ENCODE measurements around the gene RNF208.
"Not testable (repeated sequence)": the region's sequence is repeated elsewhere in the genome, so short reads cannot be mapped to it uniquely, and the experiment has no call there.

RNF208 gene, protein sequence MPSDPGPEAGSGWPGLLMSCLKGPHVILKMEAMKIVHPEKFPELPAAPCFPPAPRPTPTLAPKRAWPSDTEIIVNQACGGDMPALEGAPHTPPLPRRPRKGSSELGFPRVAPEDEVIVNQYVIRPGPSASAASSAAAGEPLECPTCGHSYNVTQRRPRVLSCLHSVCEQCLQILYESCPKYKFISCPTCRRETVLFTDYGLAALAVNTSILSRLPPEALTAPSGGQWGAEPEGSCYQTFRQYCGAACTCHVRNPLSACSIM

DNA sequence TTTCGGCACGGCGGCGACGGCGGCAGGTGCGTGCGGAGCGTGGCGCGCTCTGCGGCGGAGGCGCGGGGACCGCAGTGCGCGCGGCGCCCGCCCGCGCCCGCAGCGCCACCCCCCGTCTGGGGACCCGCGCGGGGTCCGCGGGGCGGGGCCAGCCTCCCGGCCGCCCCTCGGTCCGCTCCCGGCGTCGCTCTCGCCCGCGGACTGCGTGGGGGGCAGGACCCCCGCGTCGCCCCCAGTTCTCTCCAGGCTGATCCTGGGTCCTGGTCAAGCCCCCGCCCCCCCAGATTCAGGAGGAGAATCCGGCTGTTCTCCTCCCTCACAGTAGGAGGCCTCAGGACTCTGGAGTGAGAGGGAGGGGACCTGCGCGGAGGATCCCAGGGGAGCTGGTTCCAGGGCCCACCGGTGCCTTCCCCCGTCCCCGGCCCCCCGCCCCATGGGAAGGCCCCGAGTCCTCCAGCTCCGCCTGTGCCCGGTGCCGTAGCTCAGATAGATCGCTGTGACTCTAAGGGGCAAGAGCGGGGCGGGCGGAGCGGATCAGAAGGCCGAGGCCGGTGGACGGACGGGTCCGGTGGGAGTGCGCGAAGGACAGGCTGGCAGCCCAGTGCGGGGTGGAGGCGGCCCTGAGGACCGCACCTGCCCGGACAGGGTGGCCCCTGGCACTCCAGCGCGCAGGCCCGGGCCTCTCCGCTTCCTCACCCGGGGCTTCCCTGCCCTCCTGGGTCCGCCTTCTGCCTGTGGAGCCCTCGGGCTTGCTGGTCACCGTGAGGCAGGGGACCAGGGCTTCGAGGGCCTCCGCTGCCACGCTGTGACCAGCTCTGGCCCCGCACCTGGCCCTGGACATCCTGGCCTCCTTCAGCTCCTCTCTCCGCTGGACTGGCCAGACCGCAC is at the start of gene RNF208:
TSS of gene RNF208 (minus strand) at position 51 of the 888 bp plus-strand sequence. CDS start 1,028 bp downstream, outside the sequence.
- no peak for DNase-seq

DNA sequence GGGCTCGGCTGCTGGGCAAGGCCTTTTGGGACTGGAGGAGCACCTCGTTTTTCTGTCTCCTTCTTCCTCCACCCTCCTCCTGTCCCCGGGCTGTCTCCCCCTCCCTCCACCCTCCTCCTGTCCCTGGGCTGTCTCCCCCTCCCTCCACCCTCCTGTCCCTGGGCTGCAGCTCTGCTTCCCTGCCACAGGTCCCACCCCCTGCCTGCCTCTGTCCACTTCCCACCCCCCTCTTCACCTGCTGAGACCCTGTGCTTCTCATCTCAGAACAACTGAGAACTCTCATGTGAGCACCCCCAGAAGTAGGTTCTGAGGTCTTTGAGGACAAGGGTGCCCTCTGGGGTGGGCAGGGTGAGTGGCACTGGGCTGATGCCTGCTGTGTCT is 49.6 kb upstream of the RNF208 start:
- no peak for DNase-seq

DNA sequence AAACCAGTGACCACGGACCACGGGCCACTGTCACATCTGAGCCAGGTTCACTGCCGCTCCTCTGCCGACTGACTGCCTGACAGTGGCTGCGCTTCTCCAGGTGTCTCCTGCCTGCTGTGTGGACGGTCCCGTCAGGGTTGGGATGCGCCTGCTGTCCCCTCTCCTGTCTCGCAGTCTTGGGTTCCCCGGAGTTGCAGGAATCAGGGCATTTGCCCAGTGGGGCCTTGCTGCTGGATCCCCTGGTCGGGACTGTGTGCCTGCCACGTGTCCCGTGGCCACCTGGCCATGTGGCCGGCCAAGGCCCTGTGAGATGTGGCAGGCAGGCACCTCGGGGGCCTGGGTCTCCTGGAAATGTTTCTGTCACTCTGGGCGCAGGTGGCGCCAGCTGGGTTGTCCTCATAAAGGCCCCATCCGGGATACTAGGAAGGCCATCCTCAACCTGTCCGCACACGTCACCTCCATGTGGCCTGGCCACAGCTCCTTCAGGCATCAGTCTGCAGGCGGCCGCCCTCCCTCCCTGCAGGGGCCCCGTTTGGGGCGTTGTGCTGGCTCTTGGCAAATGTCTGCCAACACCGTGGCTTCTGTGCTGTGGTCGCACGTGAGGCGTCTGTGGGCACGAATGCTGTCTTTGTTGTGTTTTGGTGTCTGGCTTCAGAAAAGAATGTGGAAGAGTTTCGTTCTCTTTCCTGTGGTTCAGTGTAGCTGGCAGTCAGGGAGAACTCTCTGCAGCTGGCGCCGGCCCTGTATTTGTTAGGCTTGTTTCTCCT is 49.1 kb upstream of the RNF208 start:
- DNase-seq, result no peak

- no peak for DNase-seq
These were observed 47.3 kb upstream of the RNF208 start for GRCh38 chr9:137269231-137269772.

GRCh38 chr9:137268538-137269201 is 46.6 kb upstream of the RNF208 start:
- DNase-seq, result no peak

DNA sequence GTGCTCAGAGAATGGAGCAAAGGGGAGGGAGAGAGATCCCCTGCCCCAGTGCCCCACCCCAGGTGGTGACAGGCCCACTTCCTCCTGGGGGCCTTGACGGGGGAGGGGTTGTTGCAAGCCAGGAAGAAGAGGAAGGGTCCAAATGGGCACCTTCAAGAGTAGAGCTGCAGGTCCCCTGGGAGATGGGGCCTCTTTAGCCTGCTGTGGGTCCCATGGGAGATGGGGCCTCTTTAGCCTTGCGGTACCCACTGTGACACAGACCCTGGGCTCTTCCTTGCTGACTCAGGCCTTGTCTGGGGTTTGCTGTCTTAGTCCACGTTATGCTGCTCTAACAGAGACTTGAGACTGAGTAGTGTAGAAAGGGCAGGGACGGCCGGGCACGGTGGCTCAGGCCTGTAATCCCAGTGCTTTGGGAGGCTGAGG is 45.9 kb upstream of the RNF208 start:
- no peak for DNase-seq

DNA sequence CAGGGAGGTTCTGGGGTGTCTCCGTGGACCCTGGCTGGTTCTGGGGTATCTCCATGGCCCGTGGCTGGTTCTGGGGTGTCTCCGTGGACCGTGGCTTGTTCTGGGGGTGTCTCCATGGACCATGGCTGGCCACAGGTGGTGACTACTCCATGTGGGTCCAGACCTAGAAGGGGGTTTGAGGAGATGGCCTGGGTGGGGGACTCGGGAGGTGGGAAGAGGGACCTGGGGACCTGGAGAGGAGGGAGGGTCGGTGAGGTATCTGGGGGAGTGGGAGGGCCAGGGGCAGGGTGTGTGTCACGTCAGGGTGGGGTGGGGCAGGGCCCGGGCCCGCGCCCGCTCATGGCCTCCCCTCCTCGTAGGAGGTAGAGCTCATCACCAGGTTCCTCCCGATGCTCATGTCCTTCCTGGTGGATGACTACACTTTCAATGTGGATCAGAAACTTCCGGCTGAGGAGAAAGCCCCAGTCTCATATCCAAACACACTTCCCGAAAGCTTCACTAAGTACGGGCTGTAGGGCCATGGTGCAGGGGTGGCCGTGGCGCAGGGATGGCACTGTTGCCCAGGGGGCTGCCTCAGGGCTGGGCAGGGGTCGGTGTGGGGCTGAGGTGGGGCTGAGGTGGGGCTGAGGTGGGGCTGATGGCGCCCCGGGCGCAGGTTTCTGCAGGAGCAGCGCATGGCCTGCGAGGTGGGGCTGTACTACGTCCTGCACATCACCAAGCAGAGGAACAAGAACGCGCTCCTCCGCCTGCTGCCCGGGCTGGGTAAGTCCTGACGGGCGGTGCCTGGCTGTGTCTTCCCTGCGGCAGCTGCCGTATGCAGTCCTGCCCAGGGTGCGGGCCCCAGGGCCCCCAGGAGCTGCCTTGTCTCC is 44.8 kb upstream of the RNF208 start:
- no peak for DNase-seq

DNA sequence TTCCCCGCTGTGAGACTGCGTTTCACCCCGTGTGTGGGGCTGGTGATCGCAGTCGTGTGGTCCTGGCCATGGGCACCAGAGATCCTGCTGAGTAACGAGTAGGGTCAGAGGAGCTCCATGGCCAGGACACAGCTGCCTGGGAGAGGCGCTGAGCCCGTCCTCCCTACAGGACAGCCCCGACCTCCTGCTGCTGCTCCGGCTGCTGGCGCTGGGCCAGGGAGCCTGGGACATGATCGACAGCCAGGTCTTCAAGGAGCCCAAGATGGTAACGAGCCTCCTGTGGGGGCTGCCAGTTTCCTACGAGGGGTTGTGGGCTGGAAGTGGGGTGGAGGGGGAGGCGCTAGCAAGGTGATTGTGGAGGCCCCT is 44.1 kb upstream of the RNF208 start:
- no peak for DNase-seq

DNA sequence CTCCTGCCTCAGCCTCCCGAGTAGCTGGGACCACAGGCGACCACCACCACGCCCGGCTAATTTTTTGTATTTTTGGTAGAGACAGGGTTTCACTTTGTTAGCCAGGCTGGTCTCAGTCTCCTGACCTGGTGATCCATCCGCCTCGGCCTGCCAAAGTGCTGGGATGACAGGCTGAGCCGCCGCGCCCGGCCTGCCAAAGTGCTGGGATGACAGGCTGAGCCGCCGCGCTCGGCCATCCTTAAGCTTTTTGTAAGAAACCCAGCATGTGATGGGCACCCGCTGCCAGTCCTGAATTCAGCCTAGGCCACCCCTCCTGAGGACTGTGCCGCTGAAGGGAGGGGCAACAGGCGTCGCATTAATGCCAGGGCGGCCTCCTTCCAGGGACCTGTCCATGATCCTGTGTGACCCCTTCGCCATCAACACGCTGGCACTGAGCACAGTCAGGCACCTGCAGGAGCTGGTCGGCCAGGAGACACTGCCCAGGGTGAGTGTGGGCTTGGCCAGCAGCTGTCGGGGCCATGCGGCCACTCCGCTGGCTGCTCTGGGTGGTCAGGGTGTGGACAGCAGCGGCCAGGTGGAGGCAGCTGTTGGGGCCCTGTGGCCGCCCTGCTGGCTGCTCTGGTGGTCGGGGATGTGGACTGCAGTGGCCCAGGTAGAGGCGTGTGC is 43.6 kb upstream of the RNF208 start:
- DNase-seq, result no peak

DNA sequence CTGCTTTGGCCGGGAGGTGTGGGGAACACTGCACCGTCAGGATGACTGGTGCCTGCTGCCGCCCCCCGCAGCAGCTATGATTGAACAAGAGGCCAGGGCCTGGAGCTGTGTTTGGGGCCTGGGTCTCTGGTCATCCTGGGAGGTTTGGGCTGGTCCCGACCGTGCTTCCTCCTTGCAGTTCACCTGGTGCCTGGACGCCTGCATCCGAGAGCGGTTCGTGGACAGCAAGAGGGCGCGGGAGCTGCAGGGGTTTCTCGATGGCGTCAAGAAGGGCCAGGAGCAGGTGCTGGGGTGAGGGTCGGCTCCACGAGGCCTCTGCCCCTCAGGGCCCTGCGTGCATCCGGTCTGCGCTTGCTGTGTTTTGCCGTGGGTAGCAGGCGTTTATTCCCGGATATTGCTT is 42.0 kb upstream of the RNF208 start:
- no peak for DNase-seq

GRCh38 chr9:137263506-137263905 is 41.5 kb upstream of the RNF208 start:
- no peak for DNase-seq

- no peak for DNase-seq
These were observed 40.9 kb upstream of the RNF208 start for GRCh38 chr9:137262909-137263285.

GRCh38 chr9:137262173-137262908 is 40.3 kb upstream of the RNF208 start:
- not testable (repeated sequence) for DNase-seq

- no peak for DNase-seq
These were observed 34.8 kb upstream of the RNF208 start for GRCh38 chr9:137256856-137257255.

GRCh38 chr9:137256362-137256761 is 34.3 kb upstream of the RNF208 start:
- DNase-seq, result no peak

- DNase-seq, result peak; percentile 58
These were observed 33.5 kb upstream of the RNF208 start for GRCh38 chr9:137255448-137256114.

DNA sequence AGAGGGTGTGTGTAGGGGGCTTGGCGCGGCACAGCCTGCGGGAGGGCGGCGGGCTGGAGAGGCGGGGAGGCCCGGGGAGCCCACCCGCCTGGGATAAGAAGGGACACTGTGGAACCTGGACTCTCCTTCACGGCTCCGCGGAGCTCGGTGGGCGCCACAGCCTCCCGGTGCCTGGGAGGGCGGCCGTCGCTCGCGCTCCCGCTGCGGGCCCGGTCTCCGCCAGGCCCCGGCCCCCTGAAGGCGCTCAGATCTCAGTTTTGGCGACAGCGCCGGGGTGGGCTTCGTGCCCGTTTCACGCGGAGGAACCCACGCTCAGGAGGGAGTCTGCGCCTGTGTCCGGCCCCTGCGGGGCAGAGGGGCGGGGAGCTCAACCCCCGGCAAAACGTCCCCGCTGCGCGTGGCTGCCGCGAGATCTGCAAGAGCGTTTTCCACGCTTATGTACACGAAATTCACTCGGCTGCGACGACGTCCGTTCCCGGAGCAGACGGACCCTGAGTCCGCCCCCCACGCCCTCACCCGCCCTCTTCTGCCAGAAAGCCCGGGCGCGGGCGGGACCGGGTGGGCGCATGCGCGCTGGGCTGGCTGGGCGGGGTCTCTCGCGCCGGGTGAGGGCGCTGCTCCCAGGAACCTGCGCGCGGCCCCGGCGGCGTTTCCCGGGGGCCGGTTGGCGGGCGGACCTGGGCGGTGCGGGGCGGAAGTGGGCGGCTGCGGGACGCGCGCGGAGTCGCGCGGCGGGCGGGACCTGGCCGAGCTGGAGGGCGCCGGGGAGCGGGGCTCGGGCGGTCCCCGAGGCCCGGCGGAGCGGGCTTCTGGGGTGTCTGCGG is 32.8 kb upstream of the RNF208 start, which contains the start of gene NELFB:
TSS of gene NELFB (plus strand) at position 704 of the 824 bp plus-strand sequence.
- DNase-seq, result peak; percentile 94

Data from retina (tissue), 1 donor.